CD4-positive, alpha-beta T cell treated with Interleukin-17A for 4 hours (primary cell): Measurements from ENCODE around the gene GRB2.
"Not testable (repeated sequence)": the region's sequence is repeated elsewhere in the genome, so short reads cannot be mapped to it uniquely, and the experiment has no call there.

Experiments used
- DNase-seq: peaks from one replicate; pipeline ENCODE4 v3.0.0-alpha.2; 2020; ENCODE audit warnings: mixed read lengths

The GRB2 gene

DNA sequence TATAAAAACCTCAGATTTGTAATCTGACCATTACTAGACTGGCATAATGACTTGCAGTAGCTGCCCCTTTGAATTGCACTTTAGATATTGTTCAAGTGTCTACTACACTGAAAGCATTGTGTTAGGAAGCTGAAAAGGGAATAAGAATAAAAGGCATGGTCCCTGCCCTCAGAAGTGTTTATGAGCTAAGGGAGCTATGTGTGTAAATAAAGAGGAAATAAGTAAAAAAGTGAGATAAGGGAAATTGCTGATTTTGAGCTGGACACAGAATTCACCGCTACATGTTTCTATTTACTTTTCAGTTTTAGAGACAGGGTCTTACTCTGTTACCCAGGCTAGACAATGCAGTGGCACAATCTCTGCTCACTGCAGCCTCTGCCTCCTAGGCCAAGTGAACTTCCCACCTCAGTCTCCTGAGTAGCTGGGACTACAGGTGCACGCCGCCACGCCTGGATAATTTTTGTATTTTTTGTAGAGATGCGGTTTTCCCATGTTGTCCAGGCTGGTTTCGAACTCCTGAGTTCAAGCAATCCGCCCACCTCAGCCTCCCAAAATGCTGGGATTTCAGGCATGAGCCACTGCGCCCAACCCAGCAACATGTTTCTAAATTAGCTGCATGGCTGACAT lies 57.0 kb downstream of the GRB2 start:
- DNase-seq, result no peak

DNA sequence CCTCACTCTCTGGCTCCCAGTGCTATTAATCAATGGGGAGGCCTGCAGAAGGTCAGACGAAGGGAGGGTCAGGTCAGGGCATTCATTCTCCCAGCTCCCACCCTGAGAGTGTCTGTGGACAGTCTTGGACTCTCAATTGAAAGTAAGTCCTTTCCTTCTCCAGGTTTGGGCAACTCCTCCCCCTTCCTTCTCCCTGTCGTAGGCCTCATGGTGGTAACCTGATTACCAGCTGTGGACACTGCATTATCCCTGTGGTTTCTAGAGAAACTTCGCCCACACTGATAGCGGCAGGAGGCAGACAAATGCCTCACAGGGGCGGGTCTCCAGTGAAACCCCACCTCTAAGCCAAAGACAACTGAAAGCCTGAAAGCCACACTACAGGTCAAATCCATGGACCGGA lies 58.6 kb downstream of the GRB2 start:
- no peak for DNase-seq

DNA sequence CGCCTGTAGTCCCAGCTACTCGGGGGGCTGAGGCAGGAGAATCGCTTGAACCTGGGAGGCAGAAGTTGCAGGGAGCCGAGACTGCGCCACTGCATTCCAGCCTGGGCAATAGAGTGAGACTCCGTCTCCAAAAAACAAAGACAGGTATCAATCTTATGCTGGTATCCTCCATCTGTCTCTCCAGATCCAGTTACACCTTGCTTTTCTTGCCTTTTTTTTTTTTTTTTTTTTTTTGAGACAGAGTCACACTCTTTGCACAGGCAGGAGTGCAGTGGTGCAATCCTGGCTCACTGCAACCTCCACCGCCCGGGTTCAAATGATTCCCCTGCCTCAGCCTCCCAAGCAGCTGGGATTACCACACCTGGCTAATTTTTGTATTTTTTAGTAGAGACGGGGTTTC lies 59.1 kb downstream of the GRB2 start:
- not testable (repeated sequence) for DNase-seq

DNA sequence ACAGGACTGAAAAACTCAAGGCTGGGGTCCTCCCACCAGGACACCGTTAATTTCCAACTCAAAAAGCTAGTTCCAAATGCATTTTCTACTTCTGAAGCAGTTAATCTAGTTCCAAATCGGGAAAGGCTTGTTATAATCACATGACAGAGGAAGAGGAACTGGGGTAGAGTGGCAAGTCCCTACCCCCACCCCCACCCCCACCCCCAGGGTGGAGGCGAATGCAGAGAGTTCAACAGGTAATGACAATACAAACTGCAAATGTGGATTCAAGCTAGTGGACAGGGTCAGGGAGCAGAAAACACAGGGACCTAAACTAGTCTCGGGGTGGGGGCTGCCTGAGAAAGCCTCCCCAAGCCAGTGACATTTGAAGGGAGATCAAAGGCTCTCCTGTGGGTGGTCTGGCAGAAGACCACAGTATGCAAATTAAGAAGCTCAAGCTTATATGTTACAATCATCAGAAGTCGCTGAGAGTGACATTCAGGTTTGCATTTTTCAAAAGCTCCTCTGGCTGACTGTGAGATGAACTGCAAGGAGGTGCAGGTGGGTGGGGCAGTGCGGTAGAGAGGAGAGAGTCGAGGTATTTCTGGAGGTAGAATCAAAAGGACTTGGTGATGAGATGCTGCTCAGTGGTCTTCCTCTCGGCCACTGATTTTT lies 59.8 kb downstream of the GRB2 start:
- DNase-seq, result peak; percentile 67

DNA sequence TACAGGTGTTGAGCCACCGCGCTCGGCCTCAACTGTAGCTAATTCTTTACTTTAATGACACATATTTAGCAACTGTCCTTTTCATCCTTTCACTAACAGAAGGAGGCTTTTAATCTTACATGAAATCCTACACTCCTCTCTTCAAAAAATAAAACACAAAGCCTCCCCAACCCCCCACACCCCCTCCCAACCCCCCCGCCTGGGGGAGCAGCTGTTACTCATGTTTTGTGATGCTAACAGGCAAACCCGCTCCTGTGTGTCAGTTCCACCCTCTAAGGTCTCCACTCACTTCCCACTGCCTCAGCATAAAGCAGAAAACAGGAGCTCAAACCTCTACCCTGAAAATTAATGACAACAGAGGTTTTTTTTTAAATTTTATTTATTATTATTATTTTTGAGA lies 60.8 kb downstream of the GRB2 start:
- peak; percentile 80 for DNase-seq

DNA sequence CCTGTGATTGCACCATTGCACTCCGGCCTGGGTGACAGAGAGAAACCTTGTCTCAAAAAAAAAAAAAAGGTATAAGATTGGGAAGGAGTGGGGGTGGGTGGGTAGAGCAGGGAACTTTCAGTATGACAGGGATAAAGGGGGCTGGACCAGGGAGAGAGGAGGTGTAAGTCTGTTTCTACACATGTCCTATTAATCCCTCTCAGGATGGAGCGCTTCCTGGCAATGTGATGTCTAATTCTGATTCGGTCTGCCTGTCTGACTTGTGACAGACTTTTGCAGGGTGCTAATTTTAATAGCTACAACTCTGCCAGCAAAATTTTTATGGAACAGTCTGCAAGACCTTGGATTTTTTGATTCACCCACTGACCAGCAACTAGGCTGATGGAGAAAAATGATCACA lies 62.5 kb downstream of the GRB2 start:
- peak; percentile 18 for DNase-seq

DNA sequence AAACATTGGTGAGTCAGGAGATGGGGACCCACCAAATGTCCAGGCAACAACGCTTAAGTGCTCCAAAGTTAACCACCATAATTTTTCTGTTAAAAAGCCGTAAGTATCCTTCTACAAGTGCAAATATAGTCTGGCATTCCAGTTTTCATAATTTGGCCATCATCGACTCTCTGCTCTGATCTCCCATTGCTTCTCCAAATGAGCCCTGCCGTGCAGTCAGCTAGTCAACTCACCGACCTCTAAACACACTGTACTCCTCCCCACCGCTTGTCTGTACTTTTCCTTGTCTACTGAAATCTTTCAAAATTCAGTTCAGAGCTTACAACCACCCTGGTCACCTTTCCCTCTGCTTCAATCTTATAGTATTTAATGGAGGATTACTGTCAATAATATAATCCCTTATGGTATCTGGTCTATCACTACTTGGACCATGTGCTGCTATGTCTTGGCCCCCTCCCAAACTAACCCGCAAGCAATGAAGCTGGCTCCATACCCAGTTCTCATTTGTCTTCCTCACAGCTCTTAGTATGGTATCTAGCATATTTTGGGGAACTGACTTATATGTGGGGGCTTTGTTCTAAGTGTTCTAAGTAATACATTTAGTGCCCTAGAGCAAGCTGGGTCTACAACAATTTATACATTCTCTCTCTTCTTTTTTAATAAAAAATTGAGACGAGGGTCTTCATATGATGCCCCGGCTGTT lies 63.5 kb downstream of the GRB2 start:
- no peak for DNase-seq

DNA sequence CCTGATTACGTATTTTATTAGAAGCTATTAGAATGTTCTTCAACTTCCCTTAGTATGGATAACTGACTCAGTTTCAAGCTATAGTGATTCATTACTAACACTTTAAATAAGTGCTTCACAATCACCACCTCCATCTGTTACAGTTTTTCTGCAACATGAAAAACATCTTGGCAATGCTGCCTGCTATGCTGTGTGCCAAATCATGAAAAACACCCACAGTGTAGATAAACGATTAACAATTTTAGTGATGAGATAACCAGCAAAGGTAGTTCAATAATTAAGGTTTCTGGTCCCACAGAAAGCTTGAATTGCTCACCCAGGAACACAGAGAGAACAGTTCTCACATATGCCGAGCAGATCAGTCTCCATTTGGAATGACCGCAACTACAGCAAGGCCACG lies 64.8 kb downstream of the GRB2 start:
- no peak for DNase-seq

DNA sequence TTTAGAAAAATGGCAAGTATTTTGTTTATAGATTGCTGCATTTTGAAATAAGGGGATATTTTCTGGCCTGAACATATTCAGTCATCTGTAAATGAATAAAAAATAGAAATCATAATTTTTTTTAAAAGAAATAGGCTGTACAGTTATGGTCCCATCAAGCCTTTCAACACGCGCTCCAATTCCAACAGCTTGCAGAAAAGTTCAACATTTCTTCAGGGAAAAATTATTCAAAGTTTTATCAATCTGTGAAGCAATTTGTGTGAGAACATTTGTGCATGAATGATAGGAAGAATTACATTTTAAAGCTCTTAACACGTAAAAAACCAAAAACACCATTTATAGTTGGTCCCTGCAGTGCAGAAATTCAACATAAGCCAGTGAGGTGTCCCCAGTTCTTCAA lies 65.5 kb downstream of the GRB2 start:
- no peak for DNase-seq

DNA sequence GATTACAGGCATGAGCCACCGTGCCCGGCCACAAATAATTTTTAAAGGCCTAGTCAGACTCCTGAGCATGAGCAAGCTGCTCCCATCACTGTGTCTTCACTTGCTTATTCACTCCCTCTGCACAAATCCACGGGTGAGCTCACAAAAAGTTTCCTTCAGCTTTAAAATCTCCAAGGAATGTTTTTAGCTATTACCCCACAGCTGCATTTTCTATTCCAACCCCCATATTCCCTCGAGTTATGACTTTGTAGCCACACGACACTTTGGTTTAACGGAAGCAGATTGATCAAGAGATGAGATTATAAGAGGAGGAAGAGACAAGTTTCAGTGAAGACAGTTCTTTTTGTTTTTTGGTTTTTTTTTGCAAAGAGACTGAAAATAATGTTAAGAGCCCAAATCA lies 67.1 kb downstream of the GRB2 start:
- no peak for DNase-seq

DNA sequence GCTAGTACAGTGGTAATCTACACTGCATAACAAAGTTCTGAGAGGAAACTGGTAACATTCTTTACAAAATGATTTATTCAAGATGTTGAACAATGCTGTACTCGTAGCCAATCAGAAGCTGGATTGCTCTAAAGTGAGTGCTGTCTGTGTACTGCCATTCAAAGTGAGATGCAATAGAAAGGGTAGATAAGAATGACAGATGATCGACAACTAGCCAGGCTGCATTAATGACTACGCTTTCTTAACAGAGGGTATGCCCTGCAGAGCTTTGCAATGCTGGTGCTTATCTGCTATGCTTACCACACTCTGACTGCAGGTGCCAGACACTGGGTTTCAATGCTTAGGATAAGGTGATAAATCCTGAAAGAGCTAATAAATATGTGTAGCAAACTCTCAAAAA lies 70.2 kb downstream of the GRB2 start:
- no peak for DNase-seq

DNA sequence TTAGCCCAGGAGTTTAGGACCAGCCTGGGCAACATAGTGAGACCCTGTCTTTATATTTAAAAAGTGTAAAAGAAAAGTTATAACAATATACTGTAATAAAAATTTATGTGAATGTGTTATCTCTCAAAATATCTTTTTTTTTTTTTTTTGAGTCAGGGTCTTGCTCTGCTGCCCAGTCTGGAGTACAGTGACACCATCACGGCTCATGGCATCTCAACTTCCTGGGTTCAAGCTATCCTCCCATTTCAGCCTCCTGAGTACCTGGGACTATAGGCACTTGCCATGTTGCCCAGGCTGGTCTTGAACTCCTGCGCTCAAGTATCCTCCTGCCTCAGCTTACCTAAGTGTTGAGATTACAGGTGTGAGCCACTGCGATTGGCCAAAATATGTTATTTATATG lies 70.8 kb downstream of the GRB2 start:
- no peak for DNase-seq

DNA sequence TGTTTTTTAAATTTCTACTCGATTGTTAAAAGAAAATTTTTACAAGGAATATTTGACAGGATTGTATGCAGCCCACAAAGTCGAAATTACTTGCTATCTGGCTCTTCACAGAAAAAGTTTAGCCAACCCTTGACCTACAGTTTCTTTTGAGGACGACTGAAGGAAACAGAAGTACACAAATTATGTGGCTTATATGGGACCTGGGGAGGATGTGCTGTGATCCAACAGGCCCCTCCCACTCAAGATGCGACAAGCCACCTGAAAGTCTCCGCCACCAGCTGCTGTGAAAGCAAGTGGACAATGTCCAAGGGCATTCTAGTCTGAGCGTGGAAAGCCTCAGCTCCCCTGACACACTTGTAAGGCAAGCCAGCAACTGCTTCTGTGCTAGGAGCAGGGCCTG lies 73.8 kb downstream of the GRB2 start:
- no peak for DNase-seq

DNA sequence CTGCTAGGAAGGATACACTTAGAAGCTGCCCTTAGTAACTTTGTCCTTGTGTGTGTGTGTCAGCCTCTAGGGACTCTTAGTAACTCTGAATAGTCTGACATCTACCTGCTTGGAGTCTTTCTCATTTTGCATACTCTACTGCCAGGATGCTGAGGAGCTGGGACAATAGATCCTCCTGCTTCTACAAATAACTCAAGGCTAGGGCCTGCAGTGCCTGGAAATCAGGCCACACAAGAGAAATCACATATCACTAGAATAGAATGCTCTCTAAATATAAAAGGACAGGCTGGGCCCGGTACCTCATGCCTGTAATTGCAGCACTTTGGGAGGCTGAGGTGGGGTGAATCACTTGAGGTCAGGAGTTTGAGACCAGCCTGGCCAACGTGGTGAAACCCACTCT lies 77.7 kb downstream of the GRB2 start:
- no peak for DNase-seq

DNA sequence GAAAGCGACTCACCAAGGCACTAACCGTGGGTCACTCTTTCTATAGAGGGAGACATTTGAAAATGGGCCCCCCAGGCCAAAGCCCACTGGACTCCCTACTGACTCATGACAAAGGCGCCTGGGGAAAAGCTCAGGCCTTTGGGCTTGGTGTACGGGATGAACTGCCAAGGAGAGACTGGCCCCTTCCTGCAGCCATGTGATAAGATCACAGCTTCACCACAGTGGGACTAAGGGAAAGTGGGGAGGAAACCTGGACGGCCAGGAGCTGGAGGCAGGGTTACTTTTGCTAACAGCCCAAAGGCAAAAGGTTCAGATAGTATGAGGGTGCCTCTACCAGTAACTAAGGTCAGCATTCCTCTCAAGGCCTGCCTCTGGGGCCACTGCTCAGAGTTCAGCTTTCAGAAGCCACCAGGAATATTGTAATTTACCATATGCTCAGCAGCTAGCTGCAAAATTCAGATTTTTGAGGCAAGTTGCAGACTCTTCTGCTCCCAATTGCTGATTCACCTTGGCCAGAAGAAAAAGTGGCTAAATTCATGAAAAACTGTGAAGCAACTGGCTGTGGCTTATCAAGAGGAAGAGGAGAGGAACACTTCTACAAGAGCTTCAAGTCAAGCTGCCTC lies 79.1 kb downstream of the GRB2 start:
- no peak for DNase-seq

DNA sequence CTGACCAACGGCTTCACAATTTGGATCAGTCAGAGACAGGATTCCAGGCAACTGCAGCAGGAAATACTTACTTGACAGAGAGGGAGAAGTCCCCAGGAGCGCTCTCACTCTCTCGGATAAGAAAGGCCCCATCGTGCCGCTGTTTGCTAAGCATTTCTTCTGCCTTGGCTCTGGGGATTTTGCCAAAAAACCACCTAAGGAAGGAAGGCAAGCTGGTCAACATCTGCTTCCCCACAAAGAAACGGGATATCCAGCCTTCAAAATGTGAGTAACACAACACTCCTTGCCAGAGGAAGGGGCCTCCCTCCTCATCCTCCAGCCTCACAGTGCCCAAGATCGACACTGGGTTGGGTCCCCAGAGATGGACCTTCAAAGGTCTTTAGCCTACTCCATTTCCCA lies 79.7 kb downstream of the GRB2 start:
- DNase-seq, result no peak

DNA sequence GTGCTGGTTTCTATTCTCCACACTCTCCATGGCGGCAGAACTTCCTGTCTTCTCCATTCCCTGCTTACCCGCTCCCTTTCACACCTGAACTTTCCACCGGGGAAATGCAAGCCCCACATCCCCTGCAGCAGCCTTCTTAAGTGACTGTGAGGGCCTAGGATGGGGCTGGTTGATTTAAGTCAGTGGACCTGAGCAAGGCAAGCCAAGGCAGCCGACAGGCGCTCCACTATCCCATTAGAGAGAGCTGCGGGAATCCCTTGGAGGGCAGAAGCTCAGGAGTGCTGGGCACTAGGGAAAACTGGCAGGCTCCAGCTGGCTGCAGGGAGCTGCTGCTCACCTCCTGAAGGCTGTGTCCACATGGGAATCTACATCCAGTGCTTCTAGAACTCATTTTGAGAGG lies 80.1 kb downstream of the GRB2 start:
- DNase-seq, result no peak

DNA sequence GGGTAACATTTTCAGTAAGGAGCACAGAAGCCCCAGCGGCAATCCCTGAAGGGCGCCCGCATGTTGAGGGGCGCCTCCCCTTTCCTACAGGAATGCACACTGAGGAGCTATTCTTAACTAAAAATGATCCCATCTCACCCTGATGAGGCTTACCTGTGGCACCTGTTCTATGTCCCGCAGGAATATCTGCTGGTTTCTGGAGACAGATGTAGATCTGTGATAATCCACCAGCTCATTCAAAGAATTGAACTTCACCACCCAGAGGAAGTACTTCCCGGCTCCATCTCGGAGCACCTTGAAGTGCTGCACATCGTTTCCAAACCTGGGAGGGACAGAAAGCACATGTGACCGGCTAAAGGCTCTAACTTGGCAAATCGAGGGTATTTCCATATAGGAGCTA lies 84.0 kb downstream of the GRB2 start:
- no peak for DNase-seq

DNA sequence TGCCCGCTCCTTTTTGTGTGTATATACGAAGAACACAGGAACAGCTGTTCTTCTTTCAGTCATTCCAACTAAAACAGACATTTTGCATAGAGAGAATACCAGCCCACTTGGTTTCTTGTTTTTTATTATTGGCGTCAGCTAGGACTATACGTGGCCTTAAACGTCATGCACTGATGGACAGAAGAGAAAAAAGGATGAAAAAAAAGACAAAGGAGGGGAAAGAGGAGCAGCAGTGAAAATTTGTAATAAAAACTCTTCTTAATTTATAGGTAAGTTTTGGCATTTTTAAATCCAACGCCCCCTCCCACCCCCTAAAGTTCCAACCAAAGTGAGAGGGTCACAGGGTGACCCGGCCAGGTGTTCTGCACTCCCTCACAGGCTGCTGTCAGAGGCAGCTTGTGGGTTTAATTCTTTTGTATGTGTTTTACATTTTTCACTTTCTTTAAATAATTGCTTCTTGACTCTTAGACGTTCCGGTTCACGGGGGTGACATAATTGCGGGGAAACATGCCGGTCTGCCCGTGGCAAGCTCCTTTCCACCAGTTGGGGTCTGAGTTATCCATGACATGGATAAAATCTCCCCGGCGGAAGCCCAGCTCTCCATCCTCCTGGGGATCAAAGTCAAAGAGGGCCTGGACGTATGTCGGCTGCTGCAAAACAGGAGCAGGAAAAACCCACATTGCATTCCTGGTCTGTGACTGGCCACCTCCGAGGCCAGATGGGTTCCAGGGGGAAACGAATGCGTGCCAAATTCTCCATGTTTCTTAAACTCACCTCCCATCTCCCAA lies 85.4 kb downstream of the GRB2 start:
- DNase-seq, result no peak

DNA sequence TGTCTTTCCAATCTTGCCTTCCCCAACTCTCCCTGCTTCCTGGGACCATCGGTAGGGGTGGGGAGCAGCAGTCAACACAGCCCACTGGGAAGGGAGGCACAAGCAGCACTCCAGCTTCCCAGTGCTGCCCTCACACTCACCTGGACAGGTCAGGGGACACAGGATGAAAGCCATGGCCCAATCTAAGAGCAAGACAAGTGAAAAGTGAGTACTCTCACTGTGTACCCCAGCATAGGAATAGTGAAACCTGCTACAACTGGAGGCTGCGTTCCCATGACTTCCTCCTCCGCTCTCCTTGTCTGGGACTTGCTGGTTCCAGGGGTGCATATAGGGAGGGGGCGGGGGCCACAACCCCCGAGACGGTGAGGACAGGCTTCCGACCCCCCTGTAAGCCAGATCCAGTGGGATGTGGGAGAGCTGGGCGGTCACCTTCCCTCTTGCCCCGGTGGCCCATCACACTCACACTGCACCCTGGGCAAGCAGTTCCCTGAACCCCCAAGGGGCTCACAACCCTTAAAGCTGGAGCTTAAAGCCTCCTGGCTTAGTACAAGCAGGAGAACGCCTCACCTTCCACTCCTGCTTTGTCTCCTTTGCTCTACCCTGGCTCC lies 86.8 kb downstream of the GRB2 start:
- no peak for DNase-seq

DNA sequence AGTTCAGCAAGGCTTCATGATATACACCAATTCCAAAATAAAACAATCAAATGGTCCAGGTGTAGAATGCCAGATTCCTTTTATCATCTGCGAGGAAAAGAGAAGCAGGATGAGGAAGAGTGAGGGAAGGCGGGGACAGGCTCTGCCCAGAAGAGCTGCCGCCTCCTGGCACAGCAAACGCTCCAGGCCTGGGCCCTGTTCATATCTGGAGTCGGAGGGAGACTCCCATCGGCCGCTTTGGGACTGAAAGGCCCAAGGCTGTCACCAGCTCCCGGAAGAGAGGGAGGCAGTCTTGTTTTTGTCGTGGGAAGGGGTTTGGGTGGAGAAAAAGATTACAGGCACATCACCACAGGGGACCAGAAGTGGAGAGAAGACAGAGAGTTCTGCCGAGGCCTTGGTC lies 87.3 kb downstream of the GRB2 start:
- no peak for DNase-seq

DNA sequence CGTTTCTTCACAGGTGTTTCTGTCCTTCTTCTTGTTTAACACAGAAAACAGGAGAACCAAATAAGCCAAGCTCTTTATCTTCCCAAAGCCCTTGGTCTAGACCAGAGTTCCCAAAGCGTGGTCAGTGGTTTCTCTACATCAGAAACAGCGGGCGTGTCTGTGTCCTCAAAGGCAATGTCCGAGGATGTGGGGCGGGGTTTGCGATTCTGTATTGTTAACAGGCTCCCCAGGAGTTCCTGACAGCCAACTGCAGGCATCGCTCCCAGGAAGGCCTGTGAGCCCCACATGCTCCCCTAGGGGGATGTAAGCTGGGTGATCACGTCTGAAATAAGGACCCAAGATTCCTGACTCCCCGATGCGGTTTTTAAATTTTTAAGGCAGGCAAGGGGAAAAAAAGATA lies 87.8 kb downstream of the GRB2 start:
- no peak for DNase-seq

DNA sequence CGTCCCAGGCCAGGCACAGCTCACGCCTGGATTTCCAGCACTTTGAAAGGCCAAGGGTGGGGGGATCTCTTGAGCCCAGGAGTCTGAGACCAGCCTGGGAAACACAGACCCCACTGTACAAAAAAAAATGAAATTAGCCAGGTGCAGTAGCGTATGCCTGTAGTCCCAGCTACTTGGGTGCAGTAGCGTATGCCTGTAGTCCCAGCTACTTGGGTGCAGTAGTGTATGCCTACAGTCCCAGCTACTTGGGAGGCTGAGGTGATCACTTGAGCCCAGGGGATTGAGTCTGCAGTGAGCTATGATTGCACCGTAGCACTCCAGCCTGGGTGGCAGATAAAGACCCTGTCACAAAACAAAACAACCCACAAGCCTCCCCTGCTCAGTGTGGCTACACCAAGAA lies 89.2 kb downstream of the GRB2 start:
- no peak for DNase-seq
